Measurements from ENCODE around the gene ZP3. TPM values are rescaled to one million over a fixed set of nuclear protein-coding genes. Genes with fewer than 3 reads are reported as not detected.
"Not testable (repeated sequence)": the region's sequence is repeated elsewhere in the genome, so short reads cannot be mapped to it uniquely, and the experiment has no call there.

The ZP3 gene
- total RNA-seq, 6 experiments from 2014 or later: 0.27 to 2.8 (median 0.62) TPM; not detected in 1

- 60% methylated on average over 1 of the region's 6 CpGs for WGBS (ENCODE audit: insufficient coverage, low coverage, low lambda C conversion rate, missing lambda C conversion rate)
- Histone ChIP-seq H3K4me3 (no peak within 1 kb of the TSS), H3K27me3 (no peaks in the 10 kb centered on the region), H3K9me3 (no peaks in the 10 kb centered on the region), H3K4me1 (no peaks in the 10 kb centered on the region), H3K36me3 (no peaks in the 10 kb centered on the region), H3K27ac (no peak within 1 kb of the TSS)
- DNase-seq (no peak), ATAC-seq (peak in 2 of 4 donors; percentile 34 to 79)
- TF ChIP-seq POLR2A (IDR thresholded peaks at IDR 0.05) (no peak), CTCF (IDR thresholded peaks at IDR 0.05) (no peak)
- intact Hi-C loops (cut with DNase I): no loop called here
These were observed 15.2 kb upstream of the ZP3 start, which contains the start of gene SSC4D for GRCh38 chr7:76409537-76409936. TSS of gene SSC4D (minus strand) at chr7:76409697. CDS start at chr7:76404439, 5,258 bp downstream.

- no peak for TF ChIP-seq CTCF (IDR thresholded peaks at IDR 0.05)
- ATAC-seq (no peak), DNase-seq (no peak)
- Histone ChIP-seq H3K36me3 (no peaks in the 10 kb centered on the region), H3K27me3 (no peaks in the 10 kb centered on the region), H3K27ac (no peak overlapping the region), H3K4me1 (no peaks in the 10 kb centered on the region), H3K9me3 (no peaks in the 10 kb centered on the region), H3K4me3 (no peak overlapping the region)
- intact Hi-C loops (cut with DNase I): no loop called here
- 43% methylated on average over 1 of the region's 1 CpG for WGBS (ENCODE audit: insufficient coverage, low coverage, low lambda C conversion rate, missing lambda C conversion rate)
These were observed 13.1 kb upstream of the ZP3 start for GRCh38 chr7:76411626-76412025.

- H3K27me3 ChIP-seq: no peaks in the 10 kb centered on the region
- no peaks in the 10 kb centered on the region for H3K9me3 ChIP-seq
- intact Hi-C loops (cut with DNase I): no loop called here
- ATAC-seq (no peak), DNase-seq (no peak)
- 60% methylated on average over 5 of the region's 5 CpGs for WGBS (ENCODE audit: insufficient coverage, low coverage, low lambda C conversion rate, missing lambda C conversion rate)
- no peaks in the 10 kb centered on the region for H3K4me1 ChIP-seq
- no peaks in the 10 kb centered on the region for H3K36me3 ChIP-seq
- TF ChIP-seq CTCF (IDR thresholded peaks at IDR 0.05) (no peak), POLR2A (IDR thresholded peaks at IDR 0.05) (no peak)
- H3K27ac ChIP-seq: no peak overlapping the region
- H3K4me3 ChIP-seq: no peak overlapping the region
These were observed 12.5 kb upstream of the ZP3 start for GRCh38 chr7:76412249-76412648.

GRCh38 chr7:76417654-76418310 lies 7.0 kb upstream of the ZP3 start:
- H3K4me3 ChIP-seq; DNase-seq; H3K36me3 ChIP-seq; intact Hi-C loops (cut with DNase I); ATAC-seq; H3K9me3 ChIP-seq; H3K27ac ChIP-seq; H3K4me1 ChIP-seq; H3K27me3 ChIP-seq: not testable (repeated sequence)
- 89% methylated on average over 10 of the region's 10 CpGs for WGBS (ENCODE audit: insufficient coverage, low coverage, low lambda C conversion rate, missing lambda C conversion rate)

- intact Hi-C loops (cut with DNase I); ATAC-seq; H3K4me3 ChIP-seq; DNase-seq; H3K4me1 ChIP-seq; H3K36me3 ChIP-seq; H3K27ac ChIP-seq; H3K9me3 ChIP-seq; H3K27me3 ChIP-seq: not testable (repeated sequence)
- WGBS (ENCODE audit: insufficient coverage, low coverage, low lambda C conversion rate, missing lambda C conversion rate): 84% methylated on average over 6 of the region's 6 CpGs
These were observed 3.7 kb upstream of the ZP3 start for GRCh38 chr7:76421097-76421496.
